Bronchial epithelial cell (primary cell): ENCODE data around the gene ZNF836. TPM values are rescaled to one million over a fixed set of nuclear protein-coding genes. Genes with fewer than 3 reads are reported as not detected.

Source experiments
- DNase-seq: peaks from one replicate; pipeline ENCODE4 v3.0.0-alpha.2; 2010; ENCODE audit warnings: low read depth
- FAIRE-seq: peaks from 2 replicates; lab custom pipeline; 2011; peaks lifted over from hg19 to GRCh38; lab: Jason Lieb, UNC
- H3K27me3 ChIP-seq: 2 replicates; pipeline ENCODE4 v1.5.1; 2011; ENCODE audit warnings: low read length; ENCODE audit not compliant: control insufficient read depth, insufficient read depth
- H3K36me3 ChIP-seq: 2 replicates; pipeline ENCODE4 v1.5.1; 2011; ENCODE audit warnings: low read length; ENCODE audit not compliant: control insufficient read depth, insufficient read depth
- H3K4me3 ChIP-seq: 2 replicates; pipeline ENCODE4 v1.5.1; 2011; ENCODE audit warnings: mild to moderate bottlenecking, low read depth, low read length, control low read depth
- total RNA-seq: library from RNA; depleted of rRNA; stranded (reverse); fragments of >200 nt; gene quantifications from 2 replicates; pipeline ENCODE4 v1.2.1, GENCODE V29; 2014
- TF ChIP-seq, protein P1 (sequence below): IDR thresholded peaks from 2 replicates; pipeline ENCODE4 v1.5.1; 2011; ENCODE audit warnings: mild to moderate bottlenecking, moderate library complexity, low read length, control low read depth, inconsistent platforms; ENCODE audit not compliant: insufficient read depth, severe bottlenecking

ZNF836 gene
- total RNA-seq, 1 donor from 2014 or later = 6.3 TPM

- no peak overlapping the region for H3K4me3 ChIP-seq
- DNase-seq = no peak
- no peaks in the 10 kb centered on the region for H3K27me3 ChIP-seq
- FAIRE-seq = no peak
- TF ChIP-seq, protein P1, sequence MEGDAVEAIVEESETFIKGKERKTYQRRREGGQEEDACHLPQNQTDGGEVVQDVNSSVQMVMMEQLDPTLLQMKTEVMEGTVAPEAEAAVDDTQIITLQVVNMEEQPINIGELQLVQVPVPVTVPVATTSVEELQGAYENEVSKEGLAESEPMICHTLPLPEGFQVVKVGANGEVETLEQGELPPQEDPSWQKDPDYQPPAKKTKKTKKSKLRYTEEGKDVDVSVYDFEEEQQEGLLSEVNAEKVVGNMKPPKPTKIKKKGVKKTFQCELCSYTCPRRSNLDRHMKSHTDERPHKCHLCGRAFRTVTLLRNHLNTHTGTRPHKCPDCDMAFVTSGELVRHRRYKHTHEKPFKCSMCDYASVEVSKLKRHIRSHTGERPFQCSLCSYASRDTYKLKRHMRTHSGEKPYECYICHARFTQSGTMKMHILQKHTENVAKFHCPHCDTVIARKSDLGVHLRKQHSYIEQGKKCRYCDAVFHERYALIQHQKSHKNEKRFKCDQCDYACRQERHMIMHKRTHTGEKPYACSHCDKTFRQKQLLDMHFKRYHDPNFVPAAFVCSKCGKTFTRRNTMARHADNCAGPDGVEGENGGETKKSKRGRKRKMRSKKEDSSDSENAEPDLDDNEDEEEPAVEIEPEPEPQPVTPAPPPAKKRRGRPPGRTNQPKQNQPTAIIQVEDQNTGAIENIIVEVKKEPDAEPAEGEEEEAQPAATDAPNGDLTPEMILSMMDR = no peak
- H3K36me3 ChIP-seq = peaks cover 2% of the 10 kb centered on the region
These were observed 60.6 kb downstream of the ZNF836 start for GRCh38 chr19:52110780-52111179.

Other genes with a start within 250 kb of the ZNF836 start
- 6.8 and 8.3 TPM in 2 replicates for gene ZNF613, start 244.1 kb downstream of the ZNF836 start, total RNA-seq
- 11.6 TPM in 2 replicates for gene ZNF350, start 184.8 kb downstream of the ZNF836 start, total RNA-seq
- 9.0 and 12.4 TPM in 2 replicates for gene ZNF615, start 163.4 kb downstream of the ZNF836 start, total RNA-seq
- gene ZNF614, start 143.2 kb downstream of the ZNF836 start, total RNA-seq = 8.1 and 9.0 TPM in 2 replicates
- 8.2 and 17.2 TPM in 2 replicates for gene ZNF432, start 122.8 kb downstream of the ZNF836 start, total RNA-seq
- gene ZNF841, start 75.9 kb downstream of the ZNF836 start, total RNA-seq = 35.3 and 57.4 TPM in 2 replicates
- 10.0 and 12.4 TPM in 2 replicates for gene ZNF616, start 31.7 kb downstream of the ZNF836 start, total RNA-seq
- 67.4 and 92.7 TPM in 2 replicates for gene PPP2R1A, start 18.4 kb upstream of the ZNF836 start, total RNA-seq
- 13.2 and 14.6 TPM in 2 replicates for gene ZNF766, start 98.0 kb upstream of the ZNF836 start, total RNA-seq
- gene ZNF480, start 125.5 kb upstream of the ZNF836 start, total RNA-seq = 2.6 and 2.7 TPM in 2 replicates
- 1.3 and 1.4 TPM in 2 replicates for gene ZNF610, start 164.6 kb upstream of the ZNF836 start, total RNA-seq
- gene ZNF880, start 198.3 kb upstream of the ZNF836 start, total RNA-seq = 22.1 and 24.0 TPM in 2 replicates
- 15.8 and 32.5 TPM in 2 replicates for gene ZNF528, start 226.2 kb upstream of the ZNF836 start, total RNA-seq